K562 (cell line): ENCODE results near the gene IRAG1. TPM values are rescaled to one million over a fixed set of nuclear protein-coding genes. Genes with fewer than 3 reads are reported as not detected.
A peak's percentile ranks its signal among the peaks of the same experiment; 100 is the strongest.

Experiments used
- CBX2 ChIP-seq: fragments of 200-600 bp; sonication (generic); IDR thresholded peaks from one replicate; pipeline ENCODE4 v1.6.1; 2012; ENCODE audit warnings: mild to moderate bottlenecking, low read length, inconsistent platforms; ENCODE audit not compliant: insufficient read depth, poor library complexity, severe bottlenecking
- ELK1 ChIP-seq: sonication (generic); formaldehyde crosslinking; IDR thresholded peaks from 2 replicates; pipeline ENCODE4 v1.8.1; 2022; ENCODE audit warnings: missing genetic modification reagents
- ETV5 ChIP-seq: sonication (generic); formaldehyde crosslinking; IDR thresholded peaks from 2 replicates; pipeline ENCODE4 v1.4.0; 2020; ENCODE audit warnings: low read depth, mild to moderate bottlenecking, missing genetic modification reagents
- FOS ChIP-seq: IDR thresholded peaks from 3 replicates; pipeline ENCODE4 v1.6.1; 2011; ENCODE audit not compliant: insufficient read length; ENCODE audit errors: extremely low read depth
- GMEB1 ChIP-seq: fragments of 250-450 bp; sonication (Bioruptor Pico); IDR thresholded peaks from 2 replicates; pipeline ENCODE4 v1.4.0; 2020; ENCODE audit warnings: mild to moderate bottlenecking
- HLTF ChIP-seq: fragments of 450-650 bp; IDR thresholded peaks from 2 replicates; pipeline ENCODE4 v1.6.1; 2016
- HSF4 ChIP-seq: fragments of 250-450 bp; sonication (Bioruptor Pico); IDR thresholded peaks from 2 replicates; pipeline ENCODE4 v2.1.2; 2022; ENCODE audit warnings: mild to moderate bottlenecking, moderate library complexity, borderline replicate concordance
- KAT7 ChIP-seq: sonication (generic); formaldehyde crosslinking; IDR thresholded peaks from 2 replicates; pipeline ENCODE4 v1.8.0; 2022; ENCODE audit warnings: missing genetic modification reagents, mild to moderate bottlenecking, borderline replicate concordance
- NFE2L1 ChIP-seq: fragments of 450-650 bp; IDR thresholded peaks from 2 replicates; pipeline ENCODE4 v1.6.1; 2016; ENCODE audit warnings: missing genetic modification characterization, low read depth, mild to moderate bottlenecking, missing compliant biosample characterization, moderate library complexity, borderline replicate concordance
- NR2F6 ChIP-seq: fragments of 450-650 bp; formaldehyde crosslinking; IDR thresholded peaks from 2 replicates; pipeline ENCODE4 v1.4.0; 2020; ENCODE audit warnings: mild to moderate bottlenecking
- PHB2 ChIP-seq: fragments of 450-650 bp; IDR thresholded peaks from 2 replicates; pipeline ENCODE4 v1.6.1; 2017; ENCODE audit warnings: low read depth
- POLR2A ChIP-seq: fragments of 450-650 bp; conservative IDR thresholded peaks from 2 replicates; pipeline ENCODE4 v1.6.1; 2016
- POLR2AphosphoS2 ChIP-seq: IDR thresholded peaks from 2 replicates; pipeline ENCODE4 v1.6.1; 2012; ENCODE audit warnings: low read length, improper control_type of control experiment
- RAD21 ChIP-seq, 2 experiments: fragments of 250-450 bp in 1 of 2; fragments of 450-650 bp in 1 of 2; sonication (Bioruptor Pico) in 1 of 2; formaldehyde crosslinking in 1 of 2; IDR thresholded peaks in 1 of 2; conservative IDR thresholded peaks in 1 of 2; 2 replicates each; pipeline versions ENCODE4 v1.4.0 to v1.8.0; 2020 to 2022; ENCODE audit warnings: mild to moderate bottlenecking in 2 of 2, moderate library complexity in 1 of 2
- RBM25 ChIP-seq: fragments of 200-400 bp; formaldehyde crosslinking; IDR thresholded peaks from 2 replicates; pipeline ENCODE4 v1.6.1; 2018; ENCODE audit warnings: low read length, low read depth, moderate library complexity; ENCODE audit not compliant: severe bottlenecking
- TCFL5 ChIP-seq: fragments of 250-450 bp; sonication (Bioruptor Pico); conservative IDR thresholded peaks from 2 replicates; pipeline ENCODE4 v1.6.1; 2021; ENCODE audit warnings: mild to moderate bottlenecking, moderate library complexity, matching md5 sums
- ZBTB33 ChIP-seq: sonication (generic); formaldehyde crosslinking; IDR thresholded peaks from 2 replicates; pipeline ENCODE4 v1.8.1; 2023; ENCODE audit warnings: mild to moderate bottlenecking, missing genetic modification reagents
- ZNF518B ChIP-seq: fragments of 250-450 bp; sonication (Bioruptor Pico); IDR thresholded peaks from 2 replicates; pipeline ENCODE4 v1.5.0; 2021; ENCODE audit warnings: mild to moderate bottlenecking, moderate library complexity
- ZNF695 ChIP-seq: fragments of 450-650 bp; formaldehyde crosslinking; IDR thresholded peaks from 2 replicates; pipeline ENCODE4 v1.4.0; 2020; ENCODE audit warnings: mild to moderate bottlenecking, moderate library complexity
- polyA plus RNA-seq, 8 experiments: library from polyadenylated mRNA; depleted of rRNA in 4 of 8; stranded (reverse) in 5 of 8; unstranded in 3 of 8; fragments of >200 nt; fragmentation: Nextera tagmentation in 2 of 8; fragmentation: Illumina TruSeq in 1 of 8; extraction: Ambion mirVana in 2 of 8; extraction: Trizol in 1 of 8; gene quantifications; 2 replicates each; pipeline versions ENCODE4 v1.2.1 to v1.2.3, GENCODE V29; 2011 to 2014; ENCODE audit warnings: inconsistent platforms in 1 of 8, missing spikeins in 1 of 8
- total RNA-seq, 7 experiments: library from RNA; depleted of rRNA in 6 of 7; stranded (reverse); fragments of >200 nt in 6 of 7; fragmentation: Illumina TruSeq in 2 of 7; extraction: Trizol in 2 of 7; gene quantifications; 2 replicates each; pipeline versions ENCODE4 v1.2.1 to v1.2.3, GENCODE V29; 2011 to 2021; ENCODE audit warnings: low replicate concordance in 1 of 7

The IRAG1 gene
- total and polyA plus RNA-seq, 9 of the 15 experiments (the other 6 are each of a cell fraction or from before 2014, with no cell fraction given): 0.01 to 0.22 (median 0.09) TPM; not detected in 1

- no peak for TF ChIP-seq ETV5 (CRISPR knock-in tag)
- TF ChIP-seq NFE2L1: no peak
- TF ChIP-seq FOS: peak; percentile 34
- TF ChIP-seq POLR2A: no peak
- no peak for TF ChIP-seq TCFL5 (CRISPR knock-in tag)
- no peak for TF ChIP-seq RAD21 (CRISPR knock-in tag; conservative IDR thresholded peaks at IDR 0.05 in 1 of 2, IDR thresholded peaks at IDR 0.05 in 1 of 2)
- TF ChIP-seq NR2F6 (CRISPR knock-in tag): no peak
- TF ChIP-seq ZNF518B (CRISPR knock-in tag): no peak
- no peak for TF ChIP-seq KAT7
- TF ChIP-seq CBX2: no peak
- no peak for TF ChIP-seq ZNF695 (CRISPR knock-in tag)
- TF ChIP-seq ELK1: no peak
- no peak for TF ChIP-seq HLTF
- no peak for TF ChIP-seq PHB2
- no peak for TF ChIP-seq RBM25
- no peak for TF ChIP-seq HSF4 (CRISPR knock-in tag)
- no peak for TF ChIP-seq POLR2AphosphoS2
- 0 out of 2 replicates have a peak, but pooled peaks have one; percentile 24 for TF ChIP-seq GMEB1 (CRISPR knock-in tag)
- TF ChIP-seq ZBTB33 (CRISPR knock-in tag): no peak
Observed at GRCh38 chr11:10742460-10743208, 49.1 kb upstream of the IRAG1 start (continued).
